Activated CD4-positive, alpha-beta T cell treated with anti-CD3 and anti-CD28 coated beads, Interleukin-2, amount 50 U/mL, for 16 hours (primary cell): ENCODE results near the gene FREM2.

Source experiments
- DNase-seq: peaks from one replicate; pipeline ENCODE4 v3.0.0-alpha.2; 2020

FREM2 gene

GRCh38 chr13:38905861-38906260 lies 219.0 kb downstream of the FREM2 start:
- DNase-seq: no peak

GRCh38 chr13:38908574-38908973 lies 221.7 kb downstream of the FREM2 start:
- no peak for DNase-seq

GRCh38 chr13:38914070-38914469 lies 227.2 kb downstream of the FREM2 start:
- no peak for DNase-seq

- DNase-seq: no peak
Observed at GRCh38 chr13:38921081-38921480, 234.2 kb downstream of the FREM2 start.

GRCh38 chr13:38922170-38922569 lies 235.3 kb downstream of the FREM2 start:
- DNase-seq: no peak

GRCh38 chr13:38933786-38934185 lies 246.9 kb downstream of the FREM2 start:
- DNase-seq: no peak
